Activated CD8-positive, alpha-beta memory T cell treated with anti-CD3 and anti-CD28 coated beads, Interleukin-2, amount 10 ng/mL, durations not matched to agents 7 days and 5 days (primary cell): Measurements from ENCODE around the gene MAFF. TPM values are rescaled to one million over a fixed set of nuclear protein-coding genes. Genes with fewer than 3 reads are reported as not detected.

ENCODE experiments used
- ATAC-seq: fragments of 150-1000 bp; cut with Tn5 transposase; one replicate; pipeline ENCODE4 v1.10.0; 2021; ENCODE audit warnings: moderate library complexity
- CTCF ChIA-PET: fragments of 350-600 bp; sonication (Branson Sonifier 250); formaldehyde crosslinking; loops from one replicate; lab custom pipeline; 2021; ENCODE audit warnings: antibody characterized with exemption; lab: Charles Lee
- DNase-seq: peaks from one replicate; pipeline ENCODE4 v3.0.0-alpha.2; 2020
- H3K27ac Mint-ChIP-seq: one replicate; pipeline ENCODE4 v1.8.0; 2021; ENCODE audit warnings: mild to moderate bottlenecking, mixed read lengths
- H3K27me3 Mint-ChIP-seq: one replicate; pipeline ENCODE4 v1.8.0; 2021; ENCODE audit warnings: mixed read lengths
- H3K36me3 Mint-ChIP-seq: one replicate; pipeline ENCODE4 v1.8.0; 2021; ENCODE audit warnings: mild to moderate bottlenecking, mixed read lengths
- H3K4me1 Mint-ChIP-seq: one replicate; pipeline ENCODE4 v1.8.0; 2021; ENCODE audit warnings: mixed read lengths
- H3K4me3 Mint-ChIP-seq: one replicate; pipeline ENCODE4 v1.8.0; 2021; ENCODE audit warnings: mild to moderate bottlenecking, moderate library complexity, mixed read lengths
- H3K9me3 Mint-ChIP-seq: one replicate; pipeline ENCODE4 v1.8.0; 2022; ENCODE audit warnings: low read depth, mixed read lengths
- total RNA-seq, 2 experiments: library from RNA; stranded (reverse); gene quantifications; one replicate each; pipeline ENCODE4 v1.2.3, GENCODE V29; 2021

MAFF gene
- total RNA-seq, 2 experiments from 2014 or later = 6.6 to 7.8 TPM

DNA sequence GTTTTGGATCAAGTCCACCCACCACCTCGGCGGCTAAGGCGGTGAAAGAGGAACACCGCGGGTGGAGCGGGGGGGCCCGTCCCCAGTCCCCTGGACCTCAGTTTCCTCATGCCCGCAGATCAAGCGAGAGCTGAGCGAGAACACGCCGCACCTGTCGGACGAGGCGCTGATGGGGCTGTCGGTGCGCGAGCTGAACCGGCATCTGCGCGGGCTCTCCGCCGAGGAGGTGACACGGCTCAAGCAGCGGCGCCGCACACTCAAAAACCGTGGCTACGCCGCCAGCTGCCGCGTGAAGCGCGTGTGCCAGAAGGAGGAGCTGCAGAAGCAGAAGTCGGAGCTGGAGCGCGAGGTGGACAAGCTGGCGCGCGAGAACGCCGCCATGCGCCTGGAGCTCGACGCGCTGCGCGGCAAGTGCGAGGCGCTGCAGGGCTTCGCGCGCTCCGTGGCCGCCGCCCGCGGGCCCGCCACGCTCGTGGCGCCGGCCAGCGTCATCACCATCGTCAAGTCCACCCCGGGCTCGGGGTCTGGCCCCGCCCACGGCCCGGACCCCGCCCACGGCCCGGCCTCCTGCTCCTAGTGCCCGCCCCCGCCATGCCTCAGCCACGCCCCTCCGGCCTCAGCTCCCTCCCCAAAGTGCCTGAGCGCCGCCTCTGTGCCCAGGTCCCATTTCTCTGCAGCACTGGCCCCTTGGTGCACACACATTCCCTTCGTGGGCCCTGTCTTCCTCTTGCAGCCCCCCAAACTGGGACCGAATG is 12.7 kb downstream of the MAFF start:
- Mint-ChIP-seq H3K9me3 (no peaks in the 10 kb centered on the region), H3K27me3 (peaks cover 4% of the 10 kb centered on the region), H3K27ac (no peak overlapping the region), H3K36me3 (peaks cover 4% of the 10 kb centered on the region), H3K4me1 (peaks cover 25% of the 10 kb centered on the region), H3K4me3 (peak overlapping the region; percentile 36)
- CTCF ChIA-PET = interaction anchor here (1.0 to 1.6 kb wide), 6 partner anchors 11 to 162 kb away, joined by 3 to 10 read pairs (median 4); partner anchors contain the start of genes MAFF and PLA2G6
- DNase-seq (peak; percentile 78), ATAC-seq (peak; percentile 90)

DNA sequence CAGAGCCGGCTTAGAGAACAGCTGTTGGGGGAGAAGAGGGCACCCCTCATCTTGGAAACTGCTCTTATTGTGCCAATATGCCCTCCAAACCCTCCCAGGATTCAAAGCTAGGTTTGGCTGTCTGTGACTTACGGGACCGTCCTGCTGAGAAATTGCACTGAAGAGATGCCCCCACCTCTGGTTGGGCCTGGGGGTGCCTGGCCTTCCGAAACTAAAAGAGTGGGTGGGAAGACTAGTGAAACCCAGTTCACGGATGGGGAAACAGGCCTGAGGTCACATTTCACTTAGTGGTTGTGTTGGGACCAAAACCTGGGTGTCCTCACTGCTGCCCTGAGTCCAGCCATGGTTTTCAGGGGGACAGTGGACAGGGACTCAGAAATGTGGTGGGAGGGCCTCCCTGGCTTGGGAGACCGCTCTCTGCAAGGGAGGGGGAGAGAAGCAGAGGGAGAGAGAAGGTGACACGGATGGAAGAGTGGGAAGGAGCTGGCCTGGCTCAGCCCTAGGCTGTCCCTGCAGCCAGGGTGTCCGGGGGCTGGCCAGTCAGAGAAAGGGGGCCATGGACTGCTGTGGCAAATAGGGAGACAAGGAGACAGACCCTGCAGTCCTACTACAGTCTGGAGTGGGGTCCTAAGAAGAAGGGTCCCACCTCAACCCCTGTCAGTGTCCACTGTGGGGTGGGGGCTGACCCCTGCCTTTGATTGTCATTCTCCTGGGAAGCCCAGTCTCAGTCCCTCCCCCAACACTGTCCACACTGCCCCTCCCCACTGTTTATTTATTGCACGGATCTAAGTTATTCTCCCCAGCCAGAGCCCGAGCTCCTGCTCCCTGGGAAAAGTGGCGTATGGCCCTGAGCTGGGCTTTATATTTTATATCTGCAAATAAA is 13.6 kb downstream of the MAFF start:
- H3K27ac Mint-ChIP-seq = no peak overlapping the region

DNA sequence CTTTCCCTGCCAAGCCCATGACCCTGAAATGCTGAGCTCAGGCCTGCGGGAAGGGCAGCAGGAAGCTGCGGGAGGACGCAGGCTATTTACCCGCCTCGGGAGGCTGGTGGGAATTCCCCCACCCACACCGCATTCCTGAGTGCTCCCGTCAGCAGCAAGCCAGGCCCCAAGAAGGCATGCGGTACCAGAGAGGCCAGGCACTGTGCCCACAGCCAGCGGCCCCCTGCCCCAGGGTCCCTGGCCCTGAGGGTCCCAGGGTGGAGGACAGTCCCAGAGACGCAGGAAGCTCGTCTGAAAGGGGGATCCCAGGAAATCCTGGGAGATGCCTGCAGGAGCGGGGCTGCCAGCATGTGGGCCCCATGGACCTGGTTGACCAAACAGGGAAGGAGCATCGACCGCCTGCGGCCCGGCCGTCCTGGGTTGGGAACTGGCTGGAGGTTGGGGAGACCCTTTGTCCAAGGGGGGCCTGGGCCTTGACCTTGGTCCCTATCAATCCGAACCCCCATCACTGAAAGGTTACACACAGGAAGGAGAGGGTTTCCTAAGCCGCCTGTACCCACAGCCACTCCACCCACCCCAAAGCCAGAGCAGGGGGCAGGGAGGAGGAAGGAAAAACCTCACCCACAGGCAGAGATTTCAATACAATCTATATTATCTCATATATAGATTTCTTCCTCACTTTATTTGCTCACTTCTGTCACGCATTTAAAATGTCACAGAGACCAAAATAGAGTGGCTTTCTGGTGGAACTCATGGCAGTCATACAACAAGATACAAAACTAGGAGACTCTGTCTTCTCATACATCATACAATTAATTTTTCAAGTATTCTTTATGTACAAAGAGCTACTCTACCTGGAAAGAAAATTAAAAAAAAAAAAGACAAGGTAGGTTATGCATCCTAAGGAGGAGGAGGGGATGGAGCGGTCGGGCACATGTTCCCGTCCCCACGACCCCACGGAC is 17.1 kb downstream of the MAFF start:
- CTCF ChIA-PET = interaction anchor here (1.5 kb wide), 1 partner anchor 166 kb away, joined by 5 read pairs; no protein-coding TSS in a partner anchor
- Mint-ChIP-seq H3K4me3 (no peak overlapping the region), H3K36me3 (no peaks in the 10 kb centered on the region), H3K27ac (peak overlapping the region; percentile 57), H3K27me3 (peaks cover 3% of the 10 kb centered on the region), H3K4me1 (peaks cover 20% of the 10 kb centered on the region), H3K9me3 (no peaks in the 10 kb centered on the region)
- ATAC-seq (no peak), DNase-seq (no peak)

More for the DNA sequence above, 13.6 kb downstream of the MAFF start:
- Mint-ChIP-seq H3K4me1 (peaks cover 26% of the 10 kb centered on the region), H3K27me3 (peaks cover 4% of the 10 kb centered on the region), H3K36me3 (peaks cover 4% of the 10 kb centered on the region), H3K9me3 (no peaks in the 10 kb centered on the region), H3K4me3 (no peak overlapping the region)
- CTCF ChIA-PET = interaction anchor here (1.2 to 1.6 kb wide), 5 partner anchors 12 to 163 kb away, joined by 3 to 10 read pairs (median 6); no protein-coding TSS in a partner anchor
- DNase-seq = no peak
- ATAC-seq = no peak

DNA sequence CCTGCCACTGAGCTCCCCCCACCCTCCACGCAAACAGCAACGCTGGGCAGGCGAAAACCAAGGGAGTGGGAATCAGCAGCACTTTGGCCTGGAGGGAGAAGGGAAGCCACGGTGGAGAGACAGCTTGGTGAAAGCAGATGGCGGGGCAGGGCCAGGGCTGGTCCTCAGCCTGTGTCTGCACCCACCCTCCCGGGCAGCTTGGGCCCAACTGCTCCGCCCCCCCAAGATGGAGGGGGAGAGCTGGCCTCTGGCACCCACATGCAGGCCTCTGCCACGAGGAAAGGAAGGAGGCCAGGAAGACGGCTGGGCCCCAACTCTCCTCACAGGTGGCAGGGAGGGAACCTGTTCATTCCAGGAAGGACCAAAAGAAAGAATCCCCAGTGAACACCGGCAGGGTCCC is 17.8 kb downstream of the MAFF start:
- Mint-ChIP-seq H3K36me3 (no peaks in the 10 kb centered on the region), H3K27ac (peak overlapping the region; percentile 57), H3K4me3 (no peak overlapping the region), H3K4me1 (peaks cover 18% of the 10 kb centered on the region), H3K9me3 (no peaks in the 10 kb centered on the region), H3K27me3 (no peaks in the 10 kb centered on the region)
- ATAC-seq (no peak), DNase-seq (no peak)
- CTCF ChIA-PET = interaction anchor here (1.5 kb wide), 1 partner anchor 167 kb away, joined by 5 read pairs; no protein-coding TSS in a partner anchor

DNA sequence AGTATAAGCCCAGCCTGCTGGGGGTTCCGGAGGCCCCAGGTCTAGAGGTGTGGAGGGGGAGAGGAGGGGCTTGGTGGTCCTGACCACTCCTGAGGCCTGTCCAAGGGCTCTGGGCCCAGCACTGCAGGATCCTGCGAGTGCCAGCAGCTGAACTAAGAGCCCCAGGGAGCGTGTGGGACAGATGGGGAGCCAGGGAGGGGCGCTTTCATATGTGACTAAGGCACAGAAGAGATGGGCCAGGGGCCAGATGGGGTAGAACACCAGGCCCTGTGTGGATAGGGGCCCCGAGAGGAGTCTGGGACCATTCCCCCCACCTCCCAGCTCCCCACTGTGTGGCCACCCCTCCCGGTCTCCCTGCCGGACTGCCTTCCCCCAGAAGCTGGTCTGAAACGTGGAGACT is 18.4 kb downstream of the MAFF start:
- ATAC-seq (no peak), DNase-seq (no peak)
- Mint-ChIP-seq H3K9me3 (no peaks in the 10 kb centered on the region), H3K36me3 (no peaks in the 10 kb centered on the region), H3K27me3 (no peaks in the 10 kb centered on the region), H3K27ac (no peak overlapping the region), H3K4me3 (no peak overlapping the region), H3K4me1 (peaks cover 18% of the 10 kb centered on the region)
- CTCF ChIA-PET = interaction anchor here (1.5 kb wide), 1 partner anchor 168 kb away, joined by 5 read pairs; no protein-coding TSS in a partner anchor

DNA sequence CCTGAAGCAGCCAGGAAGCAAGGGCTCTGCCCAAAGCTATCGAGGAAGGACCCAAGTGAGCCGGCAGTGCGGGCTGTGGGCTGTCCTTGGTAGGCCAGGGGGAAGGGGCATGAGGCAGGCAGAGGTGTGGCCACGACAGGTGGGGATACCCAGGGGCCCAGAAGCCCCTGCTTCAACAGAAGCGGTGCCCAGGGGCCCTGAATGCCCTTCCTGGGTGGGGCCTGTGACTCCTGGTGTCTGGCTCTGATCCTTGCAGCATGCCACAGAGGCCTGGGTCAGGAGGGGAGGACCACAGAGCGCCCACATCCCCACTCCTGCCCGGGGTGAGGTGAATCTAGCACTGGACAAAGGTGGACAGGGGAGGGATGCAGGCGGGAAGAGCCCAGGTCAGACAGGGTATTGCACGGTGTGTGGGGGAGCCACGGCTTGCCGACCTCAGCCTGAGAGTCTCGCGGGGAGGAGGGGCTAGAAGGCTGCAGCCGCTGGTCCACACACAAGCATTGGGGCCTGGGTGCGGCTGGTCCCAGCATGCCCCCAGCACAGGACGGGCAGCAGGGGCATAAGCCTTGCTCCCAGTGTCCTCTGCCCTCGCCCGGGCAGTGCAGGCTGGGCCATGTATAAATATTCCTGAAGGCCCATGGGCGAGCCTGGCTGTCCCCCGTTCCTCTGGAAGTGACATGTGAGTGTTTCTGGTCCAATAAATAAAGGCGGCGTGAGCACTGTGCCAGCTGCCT is 19.0 kb downstream of the MAFF start:
- no peak overlapping the region for H3K4me3 Mint-ChIP-seq
- no peak overlapping the region for H3K27ac Mint-ChIP-seq
- DNase-seq (no peak), ATAC-seq (no peak)
- no peaks in the 10 kb centered on the region for H3K36me3 Mint-ChIP-seq
- peaks cover 18% of the 10 kb centered on the region for H3K4me1 Mint-ChIP-seq
- CTCF ChIA-PET = interaction anchor here (1.5 kb wide), 1 partner anchor 168 kb away, joined by 5 read pairs; no protein-coding TSS in a partner anchor
- no peaks in the 10 kb centered on the region for H3K9me3 Mint-ChIP-seq
- no peaks in the 10 kb centered on the region for H3K27me3 Mint-ChIP-seq

DNA sequence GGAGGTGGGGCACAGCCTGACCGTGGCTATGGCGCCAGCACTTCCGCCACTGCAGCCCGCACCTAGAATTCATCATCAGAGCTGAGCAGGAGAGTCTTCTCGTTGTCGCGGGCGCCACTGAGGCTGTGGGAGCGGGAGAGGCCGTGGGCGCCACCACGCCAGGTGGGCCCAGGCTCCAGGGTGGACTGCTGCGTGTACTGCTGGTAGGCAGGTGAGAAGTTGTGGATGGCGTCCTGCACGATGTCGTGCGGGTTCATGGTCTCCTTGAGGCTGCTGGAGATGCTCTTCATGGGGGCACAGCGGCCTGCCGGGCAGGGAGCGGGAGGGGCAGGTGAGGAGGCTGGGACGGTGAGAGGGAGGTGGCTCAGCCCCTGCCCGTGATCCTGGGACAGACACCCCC is 19.6 kb downstream of the MAFF start:
- ATAC-seq (no peak), DNase-seq (no peak)
- CTCF ChIA-PET = no interaction called here
- no peaks in the 10 kb centered on the region for H3K36me3 Mint-ChIP-seq
- H3K4me3 Mint-ChIP-seq = no peak overlapping the region
- peaks cover 18% of the 10 kb centered on the region for H3K4me1 Mint-ChIP-seq
- no peak overlapping the region for H3K27ac Mint-ChIP-seq
- no peaks in the 10 kb centered on the region for H3K27me3 Mint-ChIP-seq
- no peaks in the 10 kb centered on the region for H3K9me3 Mint-ChIP-seq

DNA sequence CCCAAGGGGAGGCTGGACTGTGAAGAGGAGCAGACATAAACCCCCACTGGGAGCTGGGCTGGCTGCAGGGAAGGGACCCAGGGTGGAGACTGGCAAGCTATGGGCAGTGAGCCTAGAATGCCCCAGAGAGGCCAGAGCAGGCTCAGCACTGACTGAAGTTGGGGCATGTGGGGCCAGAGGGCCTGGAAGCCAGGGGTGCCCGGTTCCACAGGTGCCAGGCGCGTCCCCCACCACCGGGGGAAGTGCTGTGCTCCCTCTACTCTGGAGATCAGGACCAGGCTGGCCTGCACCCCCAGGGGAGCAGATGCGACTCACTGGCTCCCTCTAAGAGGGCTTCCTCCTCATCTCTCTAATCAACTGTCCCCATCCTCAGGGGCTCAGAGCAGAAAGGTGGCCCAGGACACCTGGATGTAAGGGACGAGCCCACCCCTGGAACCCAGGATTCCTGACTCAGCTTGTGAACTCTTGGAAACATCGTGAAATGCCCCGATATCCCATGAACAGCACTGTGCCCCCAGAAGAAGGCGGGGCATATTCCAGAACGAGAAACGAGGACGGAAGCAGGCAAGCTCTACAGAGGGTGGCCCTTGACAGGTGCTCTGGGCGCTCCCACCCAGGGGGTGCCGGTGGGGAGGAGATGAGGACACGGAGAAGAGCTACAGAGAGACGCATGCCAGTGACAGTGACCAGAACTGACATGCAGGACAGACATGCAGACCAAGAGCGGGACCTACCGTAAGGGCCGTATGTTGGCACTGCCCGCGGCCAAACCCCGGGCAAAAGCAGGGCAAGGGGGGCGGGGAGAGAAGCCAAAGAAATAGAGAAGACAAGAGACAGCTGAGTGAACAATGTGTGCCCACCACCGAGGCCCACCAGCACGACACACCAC is 20.4 kb downstream of the MAFF start:
- no peak overlapping the region for H3K4me3 Mint-ChIP-seq
- no peaks in the 10 kb centered on the region for H3K9me3 Mint-ChIP-seq
- no peaks in the 10 kb centered on the region for H3K36me3 Mint-ChIP-seq
- ATAC-seq = no peak
- CTCF ChIA-PET = interaction anchor here (0.9 kb wide), 1 partner anchor 12 kb away, joined by 3 read pairs; no protein-coding TSS in a partner anchor
- no peaks in the 10 kb centered on the region for H3K27me3 Mint-ChIP-seq
- H3K27ac Mint-ChIP-seq = no peak overlapping the region
- H3K4me1 Mint-ChIP-seq = peaks cover 18% of the 10 kb centered on the region
- no peak for DNase-seq

DNA sequence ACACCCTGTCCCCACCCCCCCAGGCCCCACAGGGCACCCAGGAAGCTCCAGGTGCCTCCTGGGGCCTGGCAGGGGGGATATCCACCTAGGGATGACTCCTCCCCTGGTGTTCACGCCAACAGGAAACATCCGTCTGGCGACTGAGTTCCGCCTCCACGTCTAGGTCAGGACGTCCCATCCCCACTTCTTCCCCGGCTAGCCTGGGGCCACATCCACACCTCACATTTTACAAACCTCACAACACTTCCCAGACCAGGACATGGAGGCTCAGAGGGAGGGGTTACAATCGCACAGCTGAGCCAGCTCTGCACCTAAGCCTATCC is 21.0 kb downstream of the MAFF start:
- no peak for ATAC-seq
- peaks cover 18% of the 10 kb centered on the region for H3K4me1 Mint-ChIP-seq
- H3K27ac Mint-ChIP-seq = no peak overlapping the region
- CTCF ChIA-PET = interaction anchor here (0.9 kb wide), 1 partner anchor 11 kb away, joined by 3 read pairs; no protein-coding TSS in a partner anchor
- no peak overlapping the region for H3K4me3 Mint-ChIP-seq
- H3K9me3 Mint-ChIP-seq = no peaks in the 10 kb centered on the region
- no peaks in the 10 kb centered on the region for H3K27me3 Mint-ChIP-seq
- no peaks in the 10 kb centered on the region for H3K36me3 Mint-ChIP-seq
- no peak for DNase-seq

DNA sequence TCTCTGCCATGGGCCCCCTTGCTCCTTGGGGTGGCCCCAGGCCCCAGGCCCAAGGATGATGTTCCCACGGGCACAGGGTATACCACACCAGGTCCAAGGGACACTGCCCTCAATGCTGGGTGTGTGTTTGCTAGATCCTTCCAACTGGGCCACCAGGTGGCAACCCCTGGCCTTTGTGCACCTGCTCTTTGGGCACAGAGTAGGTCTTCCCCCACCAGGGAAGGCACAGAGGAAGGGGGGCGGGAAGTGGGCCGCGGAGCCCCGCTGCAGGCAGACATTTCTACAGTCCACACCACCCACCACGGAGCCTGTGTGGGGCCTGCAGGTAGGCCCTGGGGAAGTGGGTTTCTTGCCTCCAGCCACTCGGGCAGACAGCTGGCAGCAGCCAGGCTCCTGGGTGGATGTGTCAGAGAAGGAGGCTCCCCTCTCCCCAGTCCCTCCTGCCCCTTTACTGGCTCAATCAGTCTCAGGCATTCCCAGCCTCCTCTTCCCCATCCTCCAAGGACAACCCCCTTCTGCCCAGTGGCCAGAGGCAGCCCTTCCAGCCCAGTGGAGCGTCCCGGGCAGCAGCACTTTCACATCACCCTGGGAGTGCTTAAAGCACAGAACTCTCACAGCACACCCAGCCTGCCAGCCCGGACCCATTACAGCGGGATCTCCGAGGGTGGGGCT is 21.6 kb downstream of the MAFF start:
- Mint-ChIP-seq H3K4me1 (peaks cover 11% of the 10 kb centered on the region), H3K27ac (no peak overlapping the region), H3K27me3 (no peaks in the 10 kb centered on the region), H3K9me3 (no peaks in the 10 kb centered on the region), H3K36me3 (no peaks in the 10 kb centered on the region), H3K4me3 (no peak overlapping the region)
- no peak for ATAC-seq
- CTCF ChIA-PET = interaction anchor here (1.3 kb wide), 1 partner anchor 109 kb away, joined by 3 read pairs; no protein-coding TSS in a partner anchor
- DNase-seq = no peak
